GM13977 (cell line): Measurements from ENCODE around the gene RUNX2.

ENCODE experiments used
- DNase-seq: peaks from one replicate; pipeline ENCODE4 v3.0.0; 2012; ENCODE audit warnings: low spot score
- in situ Hi-C: fragments of 300-500 bp; cut with MboI; formaldehyde crosslinking; loops from one replicate; pipeline ENCODE4 v1.12.0; 2022; ENCODE audit warnings: low sequenced_read_pairs, low pct_unique_long_range_greater_than_20kb, mixed read lengths, inconsistent platforms; ENCODE audit not compliant: unreplicated experiment
- TF ChIP-seq, protein P1 (sequence below): IDR thresholded peaks from 2 replicates; pipeline ENCODE4 v1.5.1; 2012; ENCODE audit warnings: mild to moderate bottlenecking, control low read depth; ENCODE audit not compliant: insufficient read depth; ENCODE audit errors: extremely low read depth, missing control alignments

Gene RUNX2

DNA sequence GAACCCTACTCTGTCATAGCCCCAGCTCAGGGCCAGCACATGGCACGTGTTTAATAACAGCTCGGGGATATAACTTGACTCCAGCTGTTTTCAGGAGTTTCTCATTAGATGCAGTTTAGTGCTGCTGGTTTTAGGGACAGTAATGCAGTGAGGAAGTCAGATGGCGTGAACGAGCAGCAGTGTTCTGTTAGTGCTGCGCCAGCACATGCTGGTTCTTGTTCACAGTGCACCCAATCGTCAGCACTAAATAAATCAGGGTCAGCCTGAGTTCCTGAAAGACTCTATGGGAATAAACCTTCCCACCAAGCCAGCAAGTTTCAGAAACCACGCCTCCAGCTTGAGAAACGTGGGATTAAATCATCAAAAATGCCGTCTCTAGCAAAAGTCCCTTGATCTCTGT, 285.5 kb downstream of the RUNX2 start:
- in situ Hi-C loops = no loop called here
- DNase-seq = no peak
- TF ChIP-seq, protein P1, sequence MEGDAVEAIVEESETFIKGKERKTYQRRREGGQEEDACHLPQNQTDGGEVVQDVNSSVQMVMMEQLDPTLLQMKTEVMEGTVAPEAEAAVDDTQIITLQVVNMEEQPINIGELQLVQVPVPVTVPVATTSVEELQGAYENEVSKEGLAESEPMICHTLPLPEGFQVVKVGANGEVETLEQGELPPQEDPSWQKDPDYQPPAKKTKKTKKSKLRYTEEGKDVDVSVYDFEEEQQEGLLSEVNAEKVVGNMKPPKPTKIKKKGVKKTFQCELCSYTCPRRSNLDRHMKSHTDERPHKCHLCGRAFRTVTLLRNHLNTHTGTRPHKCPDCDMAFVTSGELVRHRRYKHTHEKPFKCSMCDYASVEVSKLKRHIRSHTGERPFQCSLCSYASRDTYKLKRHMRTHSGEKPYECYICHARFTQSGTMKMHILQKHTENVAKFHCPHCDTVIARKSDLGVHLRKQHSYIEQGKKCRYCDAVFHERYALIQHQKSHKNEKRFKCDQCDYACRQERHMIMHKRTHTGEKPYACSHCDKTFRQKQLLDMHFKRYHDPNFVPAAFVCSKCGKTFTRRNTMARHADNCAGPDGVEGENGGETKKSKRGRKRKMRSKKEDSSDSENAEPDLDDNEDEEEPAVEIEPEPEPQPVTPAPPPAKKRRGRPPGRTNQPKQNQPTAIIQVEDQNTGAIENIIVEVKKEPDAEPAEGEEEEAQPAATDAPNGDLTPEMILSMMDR = no peak

- DNase-seq = no peak
- in situ Hi-C loops = no loop called here
- TF ChIP-seq, protein P1 = no peak
These were observed 286.6 kb downstream of the RUNX2 start for GRCh38 chr6:45614488-45615285.

DNA sequence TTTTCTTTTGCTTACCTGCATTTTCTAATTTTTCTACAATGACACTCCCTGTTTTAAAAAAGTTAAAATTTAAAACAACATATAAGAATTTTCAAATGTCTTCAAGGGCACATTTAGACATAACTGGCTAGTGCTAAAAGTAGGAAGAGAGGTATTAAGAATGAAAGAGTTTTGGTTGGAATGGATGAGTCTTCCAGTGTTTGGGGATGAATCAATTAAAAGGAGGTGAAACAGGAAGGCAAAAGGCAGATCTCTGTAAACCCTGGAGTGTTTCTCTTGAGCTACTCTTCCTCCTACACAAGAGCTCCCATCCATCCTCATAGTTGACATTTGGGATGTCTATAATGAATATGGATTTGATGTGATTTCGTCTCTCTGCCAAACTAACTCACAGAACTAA, 288.1 kb downstream of the RUNX2 start:
- no peak for DNase-seq
- in situ Hi-C loops = no loop called here
- TF ChIP-seq, protein P1 = no peak

GRCh38 chr6:45617441-45617840, 289.3 kb downstream of the RUNX2 start:
- no peak for DNase-seq
- in situ Hi-C loops = no loop called here
- TF ChIP-seq, protein P1 = no peak

DNA sequence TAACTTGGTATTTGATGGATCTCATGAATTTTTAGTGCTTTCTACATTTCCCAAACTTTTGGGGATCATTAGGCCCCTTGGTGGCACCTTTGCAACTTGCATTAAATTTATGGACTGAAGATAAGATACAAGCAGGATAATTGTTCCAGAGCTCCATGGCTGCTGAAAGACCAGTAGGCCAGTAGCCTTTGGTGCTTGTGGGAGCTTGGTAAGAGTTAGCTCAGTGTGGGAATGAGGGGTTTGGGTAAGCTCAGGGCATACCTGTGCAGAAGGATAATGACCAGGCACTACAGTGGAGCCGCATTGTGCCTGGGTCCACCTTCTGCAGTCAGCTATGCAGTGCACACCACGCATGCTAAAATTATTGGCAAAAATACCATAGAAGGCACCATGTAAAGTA, 290.1 kb downstream of the RUNX2 start:
- DNase-seq = no peak
- in situ Hi-C loops = no loop called here

DNA sequence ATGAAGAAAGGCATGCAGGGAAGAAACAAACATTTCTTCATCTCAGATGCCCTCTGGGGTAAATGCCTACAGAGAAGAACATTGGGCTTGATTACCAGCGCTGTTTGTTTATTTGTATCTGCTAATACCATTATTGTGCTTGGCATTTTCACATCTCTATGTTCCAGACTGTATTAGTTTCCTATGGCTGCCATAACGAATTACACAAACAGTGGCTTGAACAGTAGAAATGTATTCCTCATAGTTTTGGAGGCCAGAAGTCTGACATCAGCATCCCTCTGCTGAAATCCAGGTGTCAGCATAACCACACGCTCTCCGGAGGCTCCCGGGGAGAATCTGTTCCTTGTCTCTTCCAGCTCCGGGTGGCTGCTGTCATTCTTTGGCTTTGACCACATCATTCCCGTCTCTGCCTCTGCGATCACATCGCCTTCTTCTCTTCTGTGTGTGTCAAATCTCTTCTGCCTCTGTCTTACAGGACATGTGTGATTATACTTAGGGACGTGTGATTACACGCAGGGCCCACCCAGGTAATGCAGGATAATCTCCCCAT, 291.2 kb downstream of the RUNX2 start:
- in situ Hi-C loops = no loop called here
- DNase-seq = no peak
- TF ChIP-seq, protein P1 = no peak

More for the DNA sequence above, 290.1 kb downstream of the RUNX2 start:
- TF ChIP-seq, protein P1 = no peak
